WTC11 (cell line): Measurements from ENCODE around the gene FAR1. TPM values are rescaled to one million over a fixed set of nuclear protein-coding genes. Genes with fewer than 3 reads are reported as not detected.

Experiments used
- total RNA-seq: library from RNA; stranded (reverse); gene quantifications from 3 replicates; pipeline ENCODE4 v1.2.3, GENCODE V29; 2021
- TF ChIP-seq, protein P1 (sequence below): fragments of 250-450 bp; sonication (Bioruptor Pico); IDR thresholded peaks from 2 replicates; pipeline ENCODE4 v1.8.0; 2021; ENCODE audit warnings: mild to moderate bottlenecking

FAR1 gene
- total RNA-seq, 1 experiment from 2014 or later: 63.9 TPM

DNA sequence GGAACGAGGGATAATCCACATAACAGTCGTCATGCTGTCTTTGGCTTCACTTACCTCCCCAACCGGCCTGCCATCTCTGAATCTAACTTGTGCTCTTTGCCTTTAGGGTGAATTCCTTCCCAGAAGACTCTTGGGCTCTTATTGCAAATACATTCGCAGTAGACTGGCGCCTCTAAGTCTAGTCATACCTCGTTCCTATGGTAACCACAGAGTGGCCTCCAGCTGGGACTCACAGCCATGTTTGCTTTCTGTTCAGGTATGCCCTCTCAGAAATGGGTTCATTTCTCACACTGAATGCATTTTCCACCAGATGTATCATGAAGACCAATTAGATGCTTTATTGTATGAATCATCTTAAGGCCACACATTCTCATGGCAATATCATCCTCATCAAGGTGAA is 112.7 kb downstream of the FAR1 start (continued):
- TF ChIP-seq, protein P1, sequence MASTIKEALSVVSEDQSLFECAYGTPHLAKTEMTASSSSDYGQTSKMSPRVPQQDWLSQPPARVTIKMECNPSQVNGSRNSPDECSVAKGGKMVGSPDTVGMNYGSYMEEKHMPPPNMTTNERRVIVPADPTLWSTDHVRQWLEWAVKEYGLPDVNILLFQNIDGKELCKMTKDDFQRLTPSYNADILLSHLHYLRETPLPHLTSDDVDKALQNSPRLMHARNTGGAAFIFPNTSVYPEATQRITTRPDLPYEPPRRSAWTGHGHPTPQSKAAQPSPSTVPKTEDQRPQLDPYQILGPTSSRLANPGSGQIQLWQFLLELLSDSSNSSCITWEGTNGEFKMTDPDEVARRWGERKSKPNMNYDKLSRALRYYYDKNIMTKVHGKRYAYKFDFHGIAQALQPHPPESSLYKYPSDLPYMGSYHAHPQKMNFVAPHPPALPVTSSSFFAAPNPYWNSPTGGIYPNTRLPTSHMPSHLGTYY (CRISPR knock-in tag): no peak
- TF ChIP-seq, all 79 proteins: peak for 0

Other genes with a start within 250 kb of the FAR1 start
- gene BTBD10, start 205.4 kb upstream of the FAR1 start, total RNA-seq: 18.4 to 19.4 TPM (median 18.6 TPM) in 3 replicates
- gene PTH, start 172.7 kb upstream of the FAR1 start, total RNA-seq: not detected in 3 replicates